ENCODE data around the gene UNC13A.

GRCh38 chr19:17617807-17618192, 70.4 kb downstream of the UNC13A start:
- TF ChIP-seq EP300 (IDR thresholded peaks at IDR 0.05) (no peak), CTCF (IDR thresholded peaks at IDR 0.05) (no peak)

Data from gastroesophageal sphincter (tissue), 3 donors.